Measurements from ENCODE around the gene ZSCAN26. TPM values are rescaled to one million over a fixed set of nuclear protein-coding genes. Genes with fewer than 3 reads are reported as not detected.

Gene ZSCAN26

Small RNA genes lying within 50 kb of the gene (small RNA-seq; reads per million reads assigned to genes)
- gene AL021997.1 (ENCODE audit: insufficient read depth) (not detected), gene AL021997.2 (ENCODE audit: insufficient read depth) (not detected)

Measured in neuronal stem cell (in vitro differentiated cells).